GM10248 (cell line): ENCODE results near the gene GAB2.

Experiments used
- CTCF ChIA-PET: fragments of 300-600 bp; sonication (Branson Sonifier 250); formaldehyde crosslinking; extraction: SDS; loops from one replicate; lab custom pipeline; 2021; ENCODE audit warnings: antibody characterized with exemption; lab: Yijun Ruan, JAX
- POLR2A ChIA-PET: fragments of 350-650 bp; sonication (Branson Sonifier 250); formaldehyde crosslinking; extraction: SDS; loops from one replicate; lab custom pipeline; 2020; ENCODE audit warnings: antibody characterized with exemption; lab: Yijun Ruan, JAX
- DNase-seq: peaks from one replicate; pipeline ENCODE4 v3.0.0; 2012; ENCODE audit errors: extremely low spot score
- TF ChIP-seq, protein P1 (sequence below): IDR thresholded peaks from 2 replicates; pipeline ENCODE4 v1.5.1; 2012; ENCODE audit warnings: mild to moderate bottlenecking, low read depth; ENCODE audit errors: extremely low read depth, missing control alignments, control extremely low read depth

Gene GAB2

DNA sequence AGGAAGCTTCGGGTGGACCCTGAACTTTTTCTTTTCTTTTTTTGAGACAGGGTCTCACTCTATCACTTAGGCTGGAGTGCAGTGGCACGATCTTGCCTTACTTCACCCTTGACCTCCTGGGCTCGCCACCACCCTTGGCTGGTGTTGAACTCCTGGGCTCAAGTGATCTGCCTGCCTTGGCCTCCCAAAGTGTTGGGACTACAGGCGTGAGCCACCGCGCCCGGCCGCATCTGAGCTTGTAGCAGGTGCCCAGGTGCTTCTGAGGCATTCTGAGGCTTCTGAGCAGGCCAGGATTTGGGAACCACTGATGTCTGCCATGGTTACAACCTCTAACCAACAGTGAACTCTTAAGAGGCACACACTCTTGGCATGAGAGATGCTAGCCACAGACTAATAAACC, 223.8 kb downstream of the GAB2 start:
- TF ChIP-seq, protein P1, sequence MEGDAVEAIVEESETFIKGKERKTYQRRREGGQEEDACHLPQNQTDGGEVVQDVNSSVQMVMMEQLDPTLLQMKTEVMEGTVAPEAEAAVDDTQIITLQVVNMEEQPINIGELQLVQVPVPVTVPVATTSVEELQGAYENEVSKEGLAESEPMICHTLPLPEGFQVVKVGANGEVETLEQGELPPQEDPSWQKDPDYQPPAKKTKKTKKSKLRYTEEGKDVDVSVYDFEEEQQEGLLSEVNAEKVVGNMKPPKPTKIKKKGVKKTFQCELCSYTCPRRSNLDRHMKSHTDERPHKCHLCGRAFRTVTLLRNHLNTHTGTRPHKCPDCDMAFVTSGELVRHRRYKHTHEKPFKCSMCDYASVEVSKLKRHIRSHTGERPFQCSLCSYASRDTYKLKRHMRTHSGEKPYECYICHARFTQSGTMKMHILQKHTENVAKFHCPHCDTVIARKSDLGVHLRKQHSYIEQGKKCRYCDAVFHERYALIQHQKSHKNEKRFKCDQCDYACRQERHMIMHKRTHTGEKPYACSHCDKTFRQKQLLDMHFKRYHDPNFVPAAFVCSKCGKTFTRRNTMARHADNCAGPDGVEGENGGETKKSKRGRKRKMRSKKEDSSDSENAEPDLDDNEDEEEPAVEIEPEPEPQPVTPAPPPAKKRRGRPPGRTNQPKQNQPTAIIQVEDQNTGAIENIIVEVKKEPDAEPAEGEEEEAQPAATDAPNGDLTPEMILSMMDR = no peak
- DNase-seq = no peak
- ChIA-PET POLR2A (no interaction called here), CTCF (interaction anchor here (1.0 to 1.4 kb wide), 4 partner anchors 9 to 371 kb away, joined by 3 to 5 read pairs (median 4); no protein-coding TSS in a partner anchor)

DNA sequence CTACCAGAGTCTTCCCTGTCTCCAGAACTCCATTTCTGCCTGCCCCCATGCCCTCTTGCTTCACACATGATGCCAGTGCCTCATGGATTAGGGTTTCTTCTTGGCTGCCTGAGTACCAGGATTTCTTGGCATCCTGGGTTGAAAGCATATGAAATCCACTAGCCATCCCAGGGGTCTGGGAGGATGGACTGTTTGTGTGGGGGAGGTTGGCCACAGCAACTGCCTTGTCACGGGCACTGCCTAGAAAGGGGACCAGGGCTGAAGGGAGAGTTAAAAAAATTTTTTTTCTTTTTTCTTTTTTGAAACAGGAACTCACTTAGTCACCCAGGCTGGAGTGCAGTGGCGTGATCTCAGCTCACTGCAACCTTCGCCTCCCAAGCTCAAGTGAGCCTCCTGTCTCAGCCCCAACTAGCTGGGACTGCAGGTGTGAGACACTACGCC, 224.7 kb downstream of the GAB2 start:
- TF ChIP-seq, protein P1 = no peak
- ChIA-PET CTCF (interaction anchor here (1.1 to 1.4 kb wide), 2 partner anchors 27 to 372 kb away, joined by 3 to 5 read pairs; no protein-coding TSS in a partner anchor), POLR2A (no interaction called here)
- DNase-seq = no peak

DNA sequence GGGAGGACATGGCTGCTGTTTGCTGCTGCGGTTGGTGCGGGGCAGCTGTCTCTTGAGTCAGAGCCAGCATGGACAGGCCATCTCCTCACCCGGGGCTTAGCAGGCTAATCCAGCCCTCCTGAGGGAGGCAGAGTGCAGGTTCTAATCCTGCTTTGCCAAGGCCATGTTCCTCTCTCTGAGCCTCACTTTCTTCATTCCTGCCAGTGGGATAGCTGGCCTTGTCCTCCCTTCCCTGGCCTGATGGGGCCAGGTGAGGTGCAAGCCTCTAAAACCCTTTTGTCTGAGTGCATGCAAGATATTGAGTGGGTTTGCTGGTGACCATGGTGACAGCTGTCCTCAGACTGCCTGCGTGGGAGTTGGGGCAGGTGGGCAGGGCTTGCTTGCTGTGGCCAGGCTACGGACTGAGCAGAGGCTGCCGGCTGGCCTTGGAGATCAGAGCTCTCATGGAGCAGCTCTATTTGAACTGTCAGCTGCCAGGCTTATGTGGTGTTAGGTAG, 225.3 kb downstream of the GAB2 start:
- POLR2A ChIA-PET = no interaction called here
- peak; percentile 44 for DNase-seq
- CTCF ChIA-PET = interaction anchor here (1.1 to 1.4 kb wide), 2 partner anchors 28 to 373 kb away, joined by 3 to 5 read pairs; no protein-coding TSS in a partner anchor
- TF ChIP-seq, protein P1 = no peak

DNA sequence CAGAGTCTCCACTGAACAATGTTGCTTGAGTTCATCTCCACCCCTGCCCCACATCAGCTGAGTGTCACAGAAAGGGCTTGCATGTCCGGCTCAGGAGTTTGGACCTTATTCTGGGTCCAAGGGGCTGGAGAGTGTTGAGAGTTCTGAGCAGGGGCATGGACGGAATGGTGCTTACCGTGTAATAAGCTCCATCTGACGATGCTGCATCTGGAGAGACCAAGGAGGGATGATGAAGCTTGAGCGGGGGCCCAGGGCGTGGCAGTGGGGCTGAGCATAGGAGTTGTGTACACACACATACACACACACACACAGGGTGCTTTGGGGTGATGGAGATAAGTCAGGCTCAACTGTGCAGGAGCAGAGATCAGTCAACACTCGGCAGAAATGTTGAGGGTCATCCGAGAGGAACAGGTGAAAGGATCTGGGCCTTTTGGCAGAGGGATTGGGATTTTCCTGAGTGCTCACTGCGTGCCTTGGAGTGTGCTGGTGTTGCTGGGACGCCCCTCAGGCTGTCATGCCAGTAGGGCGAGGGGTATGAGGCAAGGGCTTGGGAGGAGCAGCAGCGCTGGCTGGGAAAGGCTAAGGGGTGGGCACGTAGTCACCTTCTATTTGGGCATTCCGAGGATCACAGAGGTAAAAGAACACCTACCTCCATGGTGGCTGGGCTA, 226.6 kb downstream of the GAB2 start:
- ChIA-PET POLR2A (no interaction called here), CTCF (interaction anchor here (1.2 kb wide), 1 partner anchor 37 kb away, joined by 4 read pairs; no protein-coding TSS in a partner anchor)
- no peak for DNase-seq
- TF ChIP-seq, protein P1 = no peak

DNA sequence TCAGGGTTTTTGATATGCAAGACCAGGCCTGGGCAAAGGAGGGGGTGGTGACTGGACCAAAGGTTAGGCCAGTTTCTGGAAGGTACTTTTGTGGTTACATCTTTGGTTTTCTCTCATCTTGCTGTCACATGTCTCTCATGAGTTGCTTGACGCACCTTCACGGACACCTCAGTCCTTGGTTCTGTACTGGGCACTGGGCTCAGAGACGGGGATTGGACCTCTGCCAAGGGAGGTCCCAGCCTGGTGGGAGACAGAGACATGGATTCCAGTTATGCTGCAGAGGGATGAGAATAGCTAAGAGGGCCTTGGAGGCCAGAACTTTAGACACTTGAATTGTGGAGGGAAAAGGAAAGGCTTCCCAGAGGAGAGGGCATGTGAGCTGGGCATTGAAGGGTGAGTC, 227.2 kb downstream of the GAB2 start:
- DNase-seq = no peak
- POLR2A ChIA-PET = no interaction called here
- TF ChIP-seq, protein P1 = no peak
- CTCF ChIA-PET = interaction anchor here (1.2 to 1.9 kb wide), 3 partner anchors 23 to 230 kb away, joined by 4 read pairs; no protein-coding TSS in a partner anchor

DNA sequence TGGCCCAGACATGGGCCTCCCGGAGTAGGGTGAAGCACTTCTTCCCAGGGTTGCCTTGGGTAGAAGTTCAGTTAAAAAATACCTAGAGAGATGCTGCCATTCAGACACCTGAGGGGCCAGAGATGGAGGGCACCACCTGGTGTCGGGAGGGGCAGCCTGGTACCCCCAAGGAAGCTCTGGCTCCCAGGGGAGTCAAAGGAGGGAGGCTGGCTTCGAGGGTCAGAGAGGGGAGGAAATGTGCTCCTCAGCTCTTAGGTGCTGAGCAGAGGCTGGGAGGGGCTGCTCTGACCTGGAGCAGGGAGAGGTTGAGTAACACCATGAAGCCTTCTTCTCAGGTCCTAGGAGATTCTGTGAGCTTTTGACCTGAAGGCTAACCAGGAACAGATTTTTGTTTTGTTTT, 227.8 kb downstream of the GAB2 start:
- ChIA-PET CTCF (interaction anchor here (0.8 to 1.9 kb wide), 4 partner anchors 14 to 231 kb away, joined by 4 to 5 read pairs (median 4); no protein-coding TSS in a partner anchor), POLR2A (no interaction called here)
- DNase-seq = no peak
- TF ChIP-seq, protein P1 = no peak
